ENCODE data around the gene CRISP1.
A peak's percentile ranks its signal among the peaks of the same experiment; 100 is the strongest.
"Not testable (repeated sequence)": the region's sequence is repeated elsewhere in the genome, so short reads cannot be mapped to it uniquely, and the experiment has no call there.

Gene CRISP1

GRCh38 chr6:49839162-49839561 lies 27.2 kb downstream of the CRISP1 start:
- no peak for DNase-seq

- no peak for DNase-seq
Measured at GRCh38 chr6:49835140-49835539, 31.2 kb downstream of the CRISP1 start.

GRCh38 chr6:49833386-49833785 lies 32.9 kb downstream of the CRISP1 start:
- DNase-seq = no peak

GRCh38 chr6:49826743-49827406 lies 39.5 kb downstream of the CRISP1 start:
- no peak for DNase-seq

GRCh38 chr6:49815166-49815565 lies 51.2 kb downstream of the CRISP1 start:
- DNase-seq = no peak

GRCh38 chr6:49813248-49813647 lies 53.1 kb downstream of the CRISP1 start:
- no peak for DNase-seq

- peak; percentile 92 for DNase-seq
Measured at GRCh38 chr6:49806145-49806544, 60.2 kb downstream of the CRISP1 start.

GRCh38 chr6:49805246-49805645 lies 61.1 kb downstream of the CRISP1 start:
- no peak for DNase-seq

- no peak for DNase-seq
Measured at GRCh38 chr6:49801525-49801924, 64.8 kb downstream of the CRISP1 start.

GRCh38 chr6:49799090-49799489 lies 67.2 kb downstream of the CRISP1 start:
- no peak for DNase-seq

GRCh38 chr6:49796842-49797455 lies 69.4 kb downstream of the CRISP1 start:
- DNase-seq = not testable (repeated sequence)

- no peak for DNase-seq
Measured at GRCh38 chr6:49790341-49790740, 76.0 kb downstream of the CRISP1 start.

- DNase-seq = no peak
Measured at GRCh38 chr6:49787176-49787575, 79.2 kb downstream of the CRISP1 start, which contains the start of gene PGK2. Gene PGK2, minus strand, starts transcription at chr6:49787285. Its CDS starts 98 bp downstream, at chr6:49787187.

GRCh38 chr6:49784272-49784671 lies 82.1 kb downstream of the CRISP1 start:
- DNase-seq = no peak

Measured in DMS79 (cell line).